ENCODE results near the gene TEC. TPM values are rescaled to one million over a fixed set of nuclear protein-coding genes. Genes with fewer than 3 reads are reported as not detected.

Gene TEC
- polyA plus RNA-seq, 1 donor from 2014 or later = not detected

GRCh38 chr4:48149827-48150370, 119.7 kb downstream of the TEC start:
- Histone ChIP-seq H4K20me1 (ENCODE audit: insufficient read depth) (no peaks in the 10 kb centered on the region), H3K27ac (ENCODE audit: low read length) (no peak overlapping the region), H3K4me3 (ENCODE audit: low read length) (no peak overlapping the region), H3K27me3 (ENCODE audit: insufficient read depth, low read depth, low read length) (no peaks in the 10 kb centered on the region), H3K79me2 (replicated peaks; ENCODE audit: insufficient read depth, low read length) (no peaks in the 10 kb centered on the region), H3K9me2 (ENCODE audit: insufficient read depth, low read length) (no peaks in the 10 kb centered on the region), H2AFZ (ENCODE audit: low read depth, low read length) (no peak overlapping the region), H3K4me2 (ENCODE audit: low read length) (no peak overlapping the region), H3F3A (ENCODE audit: insufficient read depth, low read length, poor library complexity, severe bottlenecking) (no peaks in the 10 kb centered on the region), H3K9me3 (ENCODE audit: low read length) (peaks cover 2% of the 10 kb centered on the region), H3K9ac (ENCODE audit: low read length) (no peak overlapping the region), H3K36me3 (ENCODE audit: insufficient read depth, low read length) (no peaks in the 10 kb centered on the region)
- TF ChIP-seq REST (IDR thresholded peaks at IDR 0.05; ENCODE audit: borderline replicate concordance) (no peak), POLR2AphosphoS5 (IDR thresholded peaks at IDR 0.05) (no peak), TAF1 (IDR thresholded peaks at IDR 0.05; ENCODE audit: low read depth) (no peak), EP300 (conservative IDR thresholded peaks at IDR 0.05; ENCODE audit: poor library complexity, severe bottlenecking) (no peak), RAD21 (conservative IDR thresholded peaks at IDR 0.05) (no peak), MXI1 (conservative IDR thresholded peaks at IDR 0.05; ENCODE audit: poor library complexity, severe bottlenecking) (no peak)

- Histone ChIP-seq H2AFZ (ENCODE audit: low read depth, low read length) (no peak overlapping the region), H3K36me3 (ENCODE audit: insufficient read depth, low read length) (no peaks in the 10 kb centered on the region), H3K9me2 (ENCODE audit: insufficient read depth, low read length) (no peaks in the 10 kb centered on the region), H3K4me3 (ENCODE audit: low read length) (no peak overlapping the region), H3K9ac (ENCODE audit: low read length) (no peak overlapping the region), H3K27ac (ENCODE audit: low read length) (no peak overlapping the region), H3F3A (ENCODE audit: insufficient read depth, low read length, poor library complexity, severe bottlenecking) (no peaks in the 10 kb centered on the region), H3K27me3 (ENCODE audit: insufficient read depth, low read depth, low read length) (no peaks in the 10 kb centered on the region), H3K4me2 (ENCODE audit: low read length) (no peak overlapping the region), H4K20me1 (ENCODE audit: insufficient read depth) (no peaks in the 10 kb centered on the region), H3K79me2 (replicated peaks; ENCODE audit: insufficient read depth, low read length) (no peaks in the 10 kb centered on the region), H3K9me3 (ENCODE audit: low read length) (no peaks in the 10 kb centered on the region)
- TF ChIP-seq RAD21 (conservative IDR thresholded peaks at IDR 0.05) = no peak
- TF ChIP-seq SMC3 (conservative IDR thresholded peaks at IDR 0.05; ENCODE audit: poor library complexity) = no peak
- TF ChIP-seq EP300 (conservative IDR thresholded peaks at IDR 0.05; ENCODE audit: poor library complexity, severe bottlenecking) = no peak
Observed at GRCh38 chr4:48147621-48148020, 122.0 kb downstream of the TEC start.

GRCh38 chr4:48141048-48141447, 128.6 kb downstream of the TEC start:
- TF ChIP-seq REST (IDR thresholded peaks at IDR 0.05; ENCODE audit: borderline replicate concordance) = no peak
- TF ChIP-seq SMC3 (conservative IDR thresholded peaks at IDR 0.05; ENCODE audit: poor library complexity) = peak; percentile 62
- TF ChIP-seq RAD21 (conservative IDR thresholded peaks at IDR 0.05) = peak; percentile 65
- TF ChIP-seq POLR2AphosphoS5 (IDR thresholded peaks at IDR 0.05) = no peak
- TF ChIP-seq EZH2 (IDR thresholded peaks at IDR 0.05; ENCODE audit: borderline replicate concordance, insufficient read depth, low read length, poor library complexity, severe bottlenecking) = no peak
- no peak for TF ChIP-seq MXI1 (conservative IDR thresholded peaks at IDR 0.05; ENCODE audit: poor library complexity, severe bottlenecking)
- TF ChIP-seq CTCF (IDR thresholded peaks at IDR 0.05; ENCODE audit: poor library complexity, severe bottlenecking) = peak; percentile 68
- TF ChIP-seq TAF1 (IDR thresholded peaks at IDR 0.05; ENCODE audit: low read depth) = no peak
- no peak for TF ChIP-seq EP300 (conservative IDR thresholded peaks at IDR 0.05; ENCODE audit: poor library complexity, severe bottlenecking)
- Histone ChIP-seq H3K9ac (ENCODE audit: low read length) (no peak overlapping the region), H3F3A (ENCODE audit: insufficient read depth, low read length, poor library complexity, severe bottlenecking) (no peaks in the 10 kb centered on the region), H3K9me2 (ENCODE audit: insufficient read depth, low read length) (no peaks in the 10 kb centered on the region), H3K4me2 (ENCODE audit: low read length) (no peak overlapping the region), H2AFZ (ENCODE audit: low read depth, low read length) (no peak overlapping the region), H3K9me3 (ENCODE audit: low read length) (no peaks in the 10 kb centered on the region), H3K4me3 (ENCODE audit: low read length) (no peak overlapping the region), H3K79me2 (replicated peaks; ENCODE audit: insufficient read depth, low read length) (no peaks in the 10 kb centered on the region), H3K27ac (ENCODE audit: low read length) (no peak overlapping the region), H4K20me1 (ENCODE audit: insufficient read depth) (no peaks in the 10 kb centered on the region), H3K36me3 (ENCODE audit: insufficient read depth, low read length) (no peaks in the 10 kb centered on the region), H3K27me3 (ENCODE audit: insufficient read depth, low read depth, low read length) (no peaks in the 10 kb centered on the region)
